Activated CD8-positive, alpha-beta T cell treated with anti-CD3 and anti-CD28 coated beads for 36 hours (primary cell): Measurements from ENCODE around the gene SLC9A5. TPM values are rescaled to one million over a fixed set of nuclear protein-coding genes. Genes with fewer than 3 reads are reported as not detected.

Experiments used
- ATAC-seq: fragments of 200-7000 bp; cut with Tn5 transposase; one replicate; pipeline ENCODE4 v1.10.0; 2021; ENCODE audit warnings: mild to moderate bottlenecking, moderate library complexity
- CTCF ChIA-PET: fragments of 350-600 bp; sonication (Branson Sonifier 250); formaldehyde crosslinking; loops from one replicate; lab custom pipeline; 2021; ENCODE audit warnings: antibody characterized with exemption; lab: Charles Lee
- POLR2A ChIA-PET: fragments of 350-600 bp; sonication (Branson Sonifier 250); formaldehyde crosslinking; loops from one replicate; lab custom pipeline; 2021; ENCODE audit warnings: antibody characterized with exemption; lab: Charles Lee
- DNase-seq: peaks from one replicate; pipeline ENCODE4 v3.0.0-alpha.2; 2020
- H3K27ac Mint-ChIP-seq: one replicate; pipeline ENCODE4 v1.8.0; 2021; ENCODE audit warnings: mild to moderate bottlenecking, mixed read lengths
- H3K27me3 Mint-ChIP-seq: one replicate; pipeline ENCODE4 v1.8.0; 2021; ENCODE audit warnings: mixed read lengths
- H3K36me3 Mint-ChIP-seq: one replicate; pipeline ENCODE4 v1.8.0; 2021; ENCODE audit warnings: low read depth, mixed read lengths
- H3K4me1 Mint-ChIP-seq: one replicate; pipeline ENCODE4 v1.8.0; 2021; ENCODE audit warnings: low read depth, mixed read lengths
- H3K4me3 Mint-ChIP-seq: one replicate; pipeline ENCODE4 v1.8.0; 2021; ENCODE audit warnings: mild to moderate bottlenecking, moderate library complexity, mixed read lengths
- H3K9me3 Mint-ChIP-seq: one replicate; pipeline ENCODE4 v1.8.0; 2021; ENCODE audit warnings: mixed read lengths
- intact Hi-C: fragments of 100-400 bp; cut with micrococcal nuclease; formaldehyde crosslinking; loops from one replicate; pipeline ENCODE4 v1.10.0; 2022
- total RNA-seq, 2 experiments: library from RNA; stranded (reverse); gene quantifications; one replicate each; pipeline ENCODE4 v1.2.3, GENCODE V29; 2021
- TF ChIP-seq, protein P1 (sequence below): fragments of 200-600 bp; IDR thresholded peaks from one replicate; pipeline ENCODE4 v1.8.0; 2022; ENCODE audit warnings: antibody characterized with exemption, mild to moderate bottlenecking

Gene SLC9A5
- total RNA-seq, 2 experiments from 2014 or later: 7.7 to 8.1 TPM

DNA sequence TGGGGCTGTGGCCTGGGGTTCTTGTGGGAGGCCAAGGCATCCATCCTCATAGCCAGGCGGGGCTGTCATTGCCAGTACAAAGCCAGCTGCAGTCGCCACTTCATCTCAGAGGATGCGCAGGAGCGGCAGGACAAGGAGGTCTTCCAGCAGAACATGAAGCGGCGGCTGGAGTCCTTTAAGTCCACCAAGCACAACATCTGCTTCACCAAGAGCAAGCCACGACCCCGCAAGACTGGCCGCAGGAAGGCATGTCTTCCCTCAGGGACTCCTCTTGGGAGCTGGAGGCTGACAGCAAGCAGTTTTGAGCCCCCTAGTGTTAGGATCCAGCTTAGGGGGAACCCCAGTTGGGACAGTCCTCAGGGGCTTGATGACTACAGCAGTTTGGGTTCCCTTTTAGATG, 15.5 kb downstream of the SLC9A5 start:
- Mint-ChIP-seq H3K36me3 (peaks cover 2% of the 10 kb centered on the region), H3K27me3 (no peaks in the 10 kb centered on the region), H3K27ac (no peak overlapping the region), H3K9me3 (no peaks in the 10 kb centered on the region), H3K4me3 (no peak overlapping the region), H3K4me1 (no peaks in the 10 kb centered on the region)
- POLR2A ChIA-PET: interaction anchor here (0.9 to 1.0 kb wide), 2 partner anchors 9 to 31 kb away, joined by 3 to 4 read pairs; no protein-coding TSS in a partner anchor
- intact Hi-C loops: loop anchor here (5.0 kb wide), 1 partner anchor 138 kb away; no protein-coding TSS in a partner anchor
- CTCF ChIA-PET: interaction anchor here (0.8 to 1.2 kb wide), 6 partner anchors 10 to 165 kb away, joined by 3 to 4 read pairs (median 3); no protein-coding TSS in a partner anchor
- no peak for DNase-seq
- ATAC-seq: no peak
- TF ChIP-seq, protein P1, sequence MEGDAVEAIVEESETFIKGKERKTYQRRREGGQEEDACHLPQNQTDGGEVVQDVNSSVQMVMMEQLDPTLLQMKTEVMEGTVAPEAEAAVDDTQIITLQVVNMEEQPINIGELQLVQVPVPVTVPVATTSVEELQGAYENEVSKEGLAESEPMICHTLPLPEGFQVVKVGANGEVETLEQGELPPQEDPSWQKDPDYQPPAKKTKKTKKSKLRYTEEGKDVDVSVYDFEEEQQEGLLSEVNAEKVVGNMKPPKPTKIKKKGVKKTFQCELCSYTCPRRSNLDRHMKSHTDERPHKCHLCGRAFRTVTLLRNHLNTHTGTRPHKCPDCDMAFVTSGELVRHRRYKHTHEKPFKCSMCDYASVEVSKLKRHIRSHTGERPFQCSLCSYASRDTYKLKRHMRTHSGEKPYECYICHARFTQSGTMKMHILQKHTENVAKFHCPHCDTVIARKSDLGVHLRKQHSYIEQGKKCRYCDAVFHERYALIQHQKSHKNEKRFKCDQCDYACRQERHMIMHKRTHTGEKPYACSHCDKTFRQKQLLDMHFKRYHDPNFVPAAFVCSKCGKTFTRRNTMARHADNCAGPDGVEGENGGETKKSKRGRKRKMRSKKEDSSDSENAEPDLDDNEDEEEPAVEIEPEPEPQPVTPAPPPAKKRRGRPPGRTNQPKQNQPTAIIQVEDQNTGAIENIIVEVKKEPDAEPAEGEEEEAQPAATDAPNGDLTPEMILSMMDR: no peak

DNA sequence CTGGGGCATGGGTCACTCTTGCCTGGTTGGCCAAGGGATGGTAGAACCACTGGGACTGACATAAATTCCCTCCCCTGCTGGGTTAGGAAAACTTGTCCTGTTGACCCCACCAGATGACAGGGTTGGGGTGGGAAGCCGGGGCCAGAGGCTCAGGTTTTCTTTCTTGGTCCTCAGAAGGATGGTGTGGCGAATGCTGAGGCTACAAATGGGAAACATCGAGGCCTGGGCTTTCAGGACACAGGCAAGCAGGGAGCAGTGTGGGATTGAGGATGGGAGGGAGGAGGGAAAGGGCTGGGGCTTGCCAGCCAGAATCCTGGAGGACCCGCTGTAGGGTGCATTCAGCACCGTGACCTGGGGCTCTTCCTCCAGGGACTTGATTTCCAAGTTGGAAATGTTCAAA, 16.1 kb downstream of the SLC9A5 start:
- Mint-ChIP-seq H3K9me3 (no peaks in the 10 kb centered on the region), H3K36me3 (peaks cover 2% of the 10 kb centered on the region), H3K27me3 (no peaks in the 10 kb centered on the region), H3K27ac (no peak overlapping the region), H3K4me3 (no peak overlapping the region), H3K4me1 (no peaks in the 10 kb centered on the region)
- intact Hi-C loops: loop anchor here (5.0 kb wide), 1 partner anchor 137 kb away; no protein-coding TSS in a partner anchor
- ChIA-PET CTCF (no interaction called here), POLR2A (no interaction called here)
- TF ChIP-seq, protein P1: no peak
- ATAC-seq (no peak), DNase-seq (no peak)

DNA sequence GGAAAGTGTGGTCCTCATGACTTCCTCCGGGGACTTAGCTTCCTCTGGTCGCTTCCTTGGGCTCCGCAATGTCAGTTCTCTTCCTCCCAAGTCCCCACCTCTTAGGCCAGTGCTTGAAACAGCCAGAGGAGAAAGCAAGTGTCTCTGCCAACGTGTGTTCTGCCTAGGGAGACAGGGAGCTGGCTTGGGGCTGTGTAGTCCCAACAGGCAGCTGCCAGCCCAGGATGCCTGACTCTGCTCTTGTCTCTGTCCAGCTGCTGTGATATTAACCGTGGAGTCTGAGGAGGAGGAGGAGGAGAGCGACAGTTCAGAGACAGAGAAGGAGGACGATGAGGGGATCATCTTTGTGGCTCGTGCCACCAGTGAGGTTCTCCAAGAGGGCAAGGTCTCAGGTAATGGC, 17.1 kb downstream of the SLC9A5 start:
- ChIA-PET POLR2A (no interaction called here), CTCF (interaction anchor here (1.0 kb wide), 1 partner anchor 13 kb away, joined by 4 read pairs; no protein-coding TSS in a partner anchor)
- TF ChIP-seq, protein P1: no peak
- Mint-ChIP-seq H3K9me3 (no peaks in the 10 kb centered on the region), H3K27me3 (no peaks in the 10 kb centered on the region), H3K4me3 (no peak overlapping the region), H3K36me3 (no peaks in the 10 kb centered on the region), H3K27ac (no peak overlapping the region), H3K4me1 (no peaks in the 10 kb centered on the region)
- intact Hi-C loops: no loop called here
- ATAC-seq: no peak
- DNase-seq: no peak

DNA sequence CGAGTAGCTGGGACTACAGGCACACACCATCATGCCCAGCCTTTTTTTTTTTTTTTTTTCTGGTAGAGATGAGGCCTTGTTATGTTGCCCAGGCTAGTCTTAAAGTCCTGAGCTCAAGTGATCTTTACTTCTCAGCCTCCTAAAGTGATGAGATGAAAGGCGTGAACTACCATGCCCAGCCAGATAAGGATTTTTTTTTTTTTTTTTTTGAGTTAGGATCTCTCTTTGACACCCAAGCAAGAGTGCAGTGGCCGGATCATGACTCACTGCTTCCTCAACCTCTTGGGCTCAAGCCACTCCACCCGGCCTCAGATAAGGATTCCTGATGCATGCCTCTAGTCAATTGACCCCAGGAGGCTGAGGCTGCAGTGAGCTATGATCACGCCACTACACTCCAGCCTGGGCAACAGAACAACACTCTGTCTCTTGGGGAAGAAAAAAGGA, 19.4 kb downstream of the SLC9A5 start:
- peaks cover 2% of the 10 kb centered on the region for H3K36me3 Mint-ChIP-seq
- TF ChIP-seq, protein P1: no peak
- H3K27ac Mint-ChIP-seq: no peak overlapping the region
- no peaks in the 10 kb centered on the region for H3K27me3 Mint-ChIP-seq
- POLR2A ChIA-PET: interaction anchor here (0.6 to 0.8 kb wide), 2 partner anchors 9 to 176 kb away, joined by 3 read pairs; no protein-coding TSS in a partner anchor
- H3K4me1 Mint-ChIP-seq: no peaks in the 10 kb centered on the region
- no peak overlapping the region for H3K4me3 Mint-ChIP-seq
- intact Hi-C loops: no loop called here
- DNase-seq: no peak
- CTCF ChIA-PET: interaction anchor here (0.7 to 1.2 kb wide), 4 partner anchors 10 to 160 kb away, joined by 3 read pairs; partner anchors contain the start of genes FHOD1 and SLC9A5
- H3K9me3 Mint-ChIP-seq: no peaks in the 10 kb centered on the region
- ATAC-seq: no peak

DNA sequence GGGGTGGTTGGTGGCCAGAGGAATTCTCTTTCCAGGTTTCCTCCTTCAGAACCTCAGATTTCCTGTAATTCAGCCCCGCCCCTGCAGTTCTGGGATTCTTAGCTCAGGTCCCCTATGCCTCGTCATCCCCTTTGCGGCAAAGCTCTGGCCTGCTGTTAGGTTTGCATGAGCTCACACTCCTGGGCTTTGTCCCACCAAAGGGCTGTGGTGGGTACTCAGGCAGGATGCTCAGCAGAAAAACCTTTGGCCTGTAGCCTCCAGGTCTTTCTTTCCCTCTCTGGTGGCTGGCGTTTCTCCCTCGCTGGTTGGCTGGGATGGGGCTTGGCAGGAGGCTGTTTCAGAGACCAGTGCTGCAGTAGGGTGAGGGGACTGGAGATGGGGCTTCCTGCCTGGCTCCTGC, 21.0 kb downstream of the SLC9A5 start:
- ChIA-PET POLR2A (interaction anchor here (0.6 to 1.4 kb wide), 3 partner anchors 10 to 130 kb away, joined by 4 to 5 read pairs (median 4); no protein-coding TSS in a partner anchor), CTCF (interaction anchor here (1.1 to 1.9 kb wide), 3 partner anchors 9 to 43 kb away, joined by 4 to 5 read pairs (median 4); partner anchors contain the start of genes PLEKHG4 and TMEM208)
- no peaks in the 10 kb centered on the region for H3K27me3 Mint-ChIP-seq
- H3K27ac Mint-ChIP-seq: no peak overlapping the region
- H3K4me1 Mint-ChIP-seq: no peaks in the 10 kb centered on the region
- H3K36me3 Mint-ChIP-seq: peaks cover 3% of the 10 kb centered on the region
- H3K4me3 Mint-ChIP-seq: no peak overlapping the region
- intact Hi-C loops: no loop called here
- DNase-seq (no peak), ATAC-seq (no peak)
- H3K9me3 Mint-ChIP-seq: no peaks in the 10 kb centered on the region
- TF ChIP-seq, protein P1: no peak
